GM18526 (cell line): Measurements from ENCODE around the gene NKAIN2.

Experiments
- POLR2A ChIP-seq: IDR thresholded peaks from 3 replicates; pipeline ENCODE4 v1.6.1; 2011; ENCODE audit not compliant: insufficient read length; ENCODE audit errors: extremely low read depth

The NKAIN2 gene

DNA sequence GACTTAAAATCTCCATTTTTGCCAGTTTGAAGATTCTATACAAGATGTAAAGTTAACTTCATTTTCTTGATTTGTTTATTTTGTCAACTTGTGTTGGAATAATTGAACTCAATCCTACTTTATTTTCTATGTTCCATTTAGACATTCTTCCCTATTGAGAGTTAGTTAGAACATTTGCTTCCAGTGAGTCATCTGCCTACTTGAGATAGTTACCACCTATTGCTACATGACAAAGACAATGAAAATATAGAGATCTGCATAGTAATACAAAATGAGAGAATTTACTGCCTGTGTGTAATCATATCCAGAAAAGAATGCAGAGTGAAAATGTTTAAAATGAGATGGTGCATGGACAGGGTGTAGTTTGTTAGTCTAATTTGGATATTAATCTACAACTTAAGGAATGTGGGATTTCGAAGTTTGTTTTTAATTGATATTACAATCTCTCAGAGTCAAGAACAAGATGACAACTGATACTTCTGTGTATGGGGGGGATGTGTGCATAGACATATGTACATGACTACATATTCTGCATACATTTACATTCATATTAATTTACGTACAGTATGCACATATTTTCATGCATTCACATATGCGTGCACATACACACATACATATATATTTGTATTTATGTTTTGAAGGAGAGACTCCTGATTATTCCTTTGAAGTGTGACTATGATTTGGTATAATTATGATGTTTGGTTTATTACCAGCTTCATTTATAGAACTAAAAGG, 420.1 kb downstream of the NKAIN2 start:
- TF ChIP-seq POLR2A, result no peak

DNA sequence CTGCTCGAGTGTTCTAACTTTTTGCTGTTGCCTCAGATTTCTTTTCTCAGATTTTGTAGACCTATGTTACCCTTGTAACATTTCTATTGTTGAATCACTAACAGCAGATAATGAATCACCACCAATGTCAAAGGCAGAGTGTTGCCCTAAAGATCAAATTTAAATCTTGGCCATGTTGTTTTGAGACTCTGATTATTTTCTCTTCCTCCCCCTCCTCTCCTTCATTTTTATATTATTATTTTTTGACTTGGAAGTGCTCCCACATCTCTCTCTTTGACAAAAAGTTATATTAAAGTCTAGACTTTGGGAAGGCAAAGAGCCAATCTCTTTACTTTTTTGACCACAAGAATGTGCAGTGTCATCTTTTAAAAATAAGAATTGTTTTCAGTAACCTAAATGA, 422.7 kb downstream of the NKAIN2 start:
- TF ChIP-seq POLR2A, result no peak

GRCh38 chr6:124233221-124233620, 429.6 kb downstream of the NKAIN2 start:
- TF ChIP-seq POLR2A, result no peak

- no peak for TF ChIP-seq POLR2A
Measured at GRCh38 chr6:124234801-124235200, 431.1 kb downstream of the NKAIN2 start.

DNA sequence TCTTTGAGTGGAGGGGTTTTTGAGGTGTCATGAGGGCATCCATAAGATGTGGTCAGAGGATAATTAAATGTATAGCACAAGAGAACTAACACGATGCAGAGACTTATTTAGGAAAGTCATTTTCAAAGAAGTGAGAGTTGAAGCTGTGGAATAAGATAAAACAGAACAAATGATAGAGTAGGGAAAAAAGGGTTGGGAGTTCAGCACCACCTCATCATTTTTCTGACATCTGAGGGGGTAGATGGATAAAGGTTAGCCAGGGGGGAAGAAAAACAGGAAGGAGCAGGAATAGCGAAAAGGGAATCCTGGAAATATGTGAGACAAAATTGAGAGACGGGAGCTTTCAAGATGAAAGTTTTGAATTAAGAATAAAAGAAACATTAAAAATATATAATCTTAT, 434.2 kb downstream of the NKAIN2 start:
- TF ChIP-seq POLR2A, result no peak

DNA sequence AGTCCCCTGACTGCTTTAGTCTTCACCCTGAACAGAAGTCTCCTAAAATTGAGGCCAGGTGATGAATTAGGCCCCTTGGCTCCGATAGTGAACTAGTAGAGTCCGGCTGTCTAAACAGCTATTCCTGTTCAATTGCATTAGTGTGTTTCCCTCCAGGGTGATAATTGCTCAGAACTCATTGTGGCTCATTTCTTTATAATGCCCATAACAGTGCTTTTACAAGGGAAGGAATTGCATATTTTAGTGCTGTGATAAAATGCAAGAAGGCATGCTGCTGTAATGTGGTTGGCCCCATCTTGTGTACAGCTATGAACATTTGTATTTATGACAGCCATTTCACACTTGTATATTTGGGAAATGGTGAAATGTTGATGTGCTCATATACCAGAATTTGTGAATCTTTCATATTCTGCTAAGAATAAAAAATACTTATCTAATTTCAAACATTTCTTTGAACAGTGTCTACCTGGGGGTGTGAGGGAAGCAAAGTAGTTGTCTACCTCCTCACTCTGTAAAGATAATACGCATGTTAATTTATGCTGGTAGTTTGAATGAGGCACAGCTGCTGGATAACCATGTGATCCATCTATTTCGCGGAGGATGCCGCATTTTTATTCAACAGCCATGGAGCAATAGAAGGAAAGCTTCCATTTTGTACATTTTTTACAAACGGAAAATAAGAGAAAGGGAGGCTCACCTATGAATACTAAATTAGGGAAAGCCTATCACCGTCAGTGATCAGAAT, 451.4 kb downstream of the NKAIN2 start:
- TF ChIP-seq POLR2A, result no peak

GRCh38 chr6:124260337-124260736, 456.7 kb downstream of the NKAIN2 start:
- TF ChIP-seq POLR2A, result no peak

DNA sequence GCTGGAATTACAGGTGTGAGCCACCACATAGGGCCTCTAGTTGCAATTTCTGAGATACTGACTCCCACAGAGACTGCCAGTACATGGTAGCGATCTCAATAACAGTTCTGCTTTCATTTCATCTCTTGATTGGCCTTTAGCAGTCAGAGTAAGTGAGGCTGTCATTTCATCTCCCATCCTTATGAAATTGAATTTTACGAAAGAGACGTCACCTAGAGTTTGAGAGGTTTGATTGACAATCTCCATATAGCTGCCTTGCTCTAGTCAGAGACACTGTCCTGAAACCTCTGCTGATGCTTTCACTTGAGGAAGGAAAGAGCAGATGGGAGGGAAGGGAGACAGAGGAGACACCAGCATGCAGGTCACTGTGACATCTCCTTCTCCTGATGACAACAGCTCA, 466.1 kb downstream of the NKAIN2 start:
- TF ChIP-seq POLR2A, result no peak

DNA sequence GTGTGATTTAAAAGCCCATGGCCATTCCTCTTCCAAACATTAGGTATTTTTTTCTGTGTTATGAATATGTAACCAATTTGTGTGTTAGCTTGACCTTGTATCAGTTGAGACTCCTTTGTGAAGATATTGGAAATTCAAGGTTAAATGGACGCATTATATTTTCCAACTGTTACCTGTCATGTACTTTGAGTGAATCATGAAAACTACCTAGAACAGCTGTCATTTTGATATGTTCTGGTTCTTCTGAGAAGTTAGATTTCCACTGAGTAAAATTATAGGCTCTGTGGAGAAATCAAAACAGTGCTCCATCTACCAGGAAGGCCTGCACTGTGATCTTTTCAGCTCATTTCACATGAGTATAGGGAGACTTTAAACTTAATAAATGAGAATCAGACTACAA, 470.0 kb downstream of the NKAIN2 start:
- no peak for TF ChIP-seq POLR2A

GRCh38 chr6:124282541-124282940, 478.9 kb downstream of the NKAIN2 start:
- no peak for TF ChIP-seq POLR2A

DNA sequence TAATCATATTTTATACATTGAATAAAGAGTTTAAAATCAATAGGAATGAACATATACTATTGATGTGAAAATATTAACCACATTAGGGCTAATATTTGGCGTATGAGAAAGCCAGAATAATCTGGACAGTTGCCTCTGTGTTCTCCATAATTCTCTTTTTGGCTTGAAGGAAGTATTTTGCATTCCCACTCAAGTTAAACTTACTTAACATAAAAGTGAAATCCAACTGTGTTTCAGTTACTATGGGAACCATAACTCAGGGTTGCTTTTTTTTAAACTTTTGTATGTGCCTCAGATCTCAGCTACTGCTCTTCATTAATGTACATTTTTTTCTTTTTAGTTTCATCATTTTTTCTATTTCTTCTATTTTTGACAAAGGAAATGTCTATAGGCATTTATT, 479.8 kb downstream of the NKAIN2 start:
- TF ChIP-seq POLR2A, result no peak

GRCh38 chr6:124285146-124285545, 481.5 kb downstream of the NKAIN2 start:
- TF ChIP-seq POLR2A, result no peak

- TF ChIP-seq POLR2A, result no peak
Measured at GRCh38 chr6:124294574-124295200, 491.0 kb downstream of the NKAIN2 start.

GRCh38 chr6:124297507-124297906, 493.8 kb downstream of the NKAIN2 start:
- no peak for TF ChIP-seq POLR2A

- no peak for TF ChIP-seq POLR2A
Measured at GRCh38 chr6:124298730-124299129, 495.1 kb downstream of the NKAIN2 start.

DNA sequence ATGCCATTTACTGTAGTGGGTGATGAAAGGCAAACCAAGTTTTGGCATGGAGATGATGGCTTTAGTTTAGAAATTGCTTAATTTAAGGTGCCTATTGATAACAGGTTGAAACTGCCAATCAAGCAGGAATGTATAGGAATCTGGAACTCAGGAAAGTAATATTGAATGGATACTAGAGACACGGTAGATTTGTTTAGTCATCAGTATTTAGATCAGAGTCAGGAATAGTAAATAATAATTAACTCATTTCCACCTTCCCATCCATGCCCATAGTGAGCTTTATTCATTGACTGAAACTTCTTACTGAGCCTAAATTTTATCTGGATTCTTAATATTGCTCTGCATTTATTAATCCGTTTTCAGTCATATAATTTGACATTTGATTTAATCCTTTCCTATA, 500.3 kb downstream of the NKAIN2 start:
- TF ChIP-seq POLR2A, result no peak

GRCh38 chr6:124310139-124310538, 506.5 kb downstream of the NKAIN2 start:
- no peak for TF ChIP-seq POLR2A

DNA sequence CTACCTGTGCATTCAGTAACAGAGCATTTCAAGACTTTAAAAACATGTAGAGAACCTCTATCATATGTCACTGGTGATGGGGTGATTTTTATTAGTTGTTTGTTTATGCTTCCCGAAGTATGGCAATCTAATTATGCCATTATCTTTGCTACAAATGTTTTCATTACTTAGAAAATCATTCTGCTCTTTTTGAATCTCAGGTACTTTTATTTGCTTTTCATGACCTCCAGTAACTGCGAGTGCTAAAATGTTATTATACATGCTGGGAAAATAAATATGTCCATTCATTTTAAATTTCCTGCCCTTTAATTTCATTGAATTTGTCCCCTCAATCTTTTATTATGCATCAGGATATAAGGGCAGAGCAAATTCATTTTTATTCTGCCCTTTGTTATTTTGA, 515.7 kb downstream of the NKAIN2 start:
- no peak for TF ChIP-seq POLR2A
